PC-9 (cell line): ENCODE measurements around the gene SAP130. TPM values are rescaled to one million over a fixed set of nuclear protein-coding genes. Genes with fewer than 3 reads are reported as not detected.

ENCODE experiments used
- BruUV-seq: library from RNA; stranded (reverse); fragments of 400-500 nt; replicated peaks from 2 replicates; lab custom pipeline; 2021; lab: Mats Ljungman, UMichigan
- CTCF ChIA-PET: fragments of 300-600 bp; sonication (Branson Sonifier 250); formaldehyde crosslinking; loops from one replicate; lab custom pipeline; 2022; ENCODE audit warnings: antibody characterized with exemption; lab: Charles Lee
- POLR2A ChIA-PET: fragments of 300-600 bp; sonication (Branson Sonifier 250); formaldehyde crosslinking; loops from one replicate; lab custom pipeline; 2022; ENCODE audit warnings: antibody characterized with exemption; ENCODE audit not compliant: unreplicated experiment; lab: Charles Lee
- DNase-seq, 2 experiments: peaks; one replicate each; pipeline versions ENCODE4 v3.0.0 to v3.0.0-alpha.2; 2015 to 2022; ENCODE audit warnings: mixed read lengths in 1 of 2
- H2AFZ ChIP-seq: fragments of 200-600 bp; sonication (generic); 2 replicates; pipeline ENCODE4 v1.8.1; 2017; ENCODE audit warnings: antibody characterized with exemption
- H3F3A ChIP-seq: fragments of 200-600 bp; sonication (generic); 2 replicates; pipeline ENCODE4 v1.8.1; 2017; ENCODE audit warnings: antibody characterized with exemption, mild to moderate bottlenecking, low read depth; ENCODE audit not compliant: insufficient read depth
- H3K27ac ChIP-seq: fragments of 200-600 bp; sonication (generic); 2 replicates; pipeline ENCODE4 v1.6.1; 2016; ENCODE audit warnings: mixed run types
- H3K27me3 ChIP-seq: fragments of 200-600 bp; sonication (generic); 2 replicates; pipeline ENCODE4 v1.6.1; 2016; ENCODE audit warnings: low read depth, mixed run types; ENCODE audit not compliant: insufficient read depth
- H3K36me3 ChIP-seq: fragments of 200-600 bp; sonication (generic); 2 replicates; pipeline ENCODE4 v1.6.1; 2016; ENCODE audit warnings: low read depth, mixed run types
- H3K4me1 ChIP-seq: fragments of 200-600 bp; sonication (generic); replicated peaks from 2 replicates; pipeline ENCODE4 v1.6.1; 2016; ENCODE audit warnings: mixed run types; ENCODE audit not compliant: insufficient read depth
- H3K4me2 ChIP-seq: fragments of 200-600 bp; sonication (generic); 2 replicates; pipeline ENCODE4 v1.6.1; 2017; ENCODE audit warnings: mixed run types
- H3K4me3 ChIP-seq: fragments of 200-600 bp; sonication (generic); 2 replicates; pipeline ENCODE4 v1.6.1; 2016; ENCODE audit warnings: mixed run types
- H3K79me2 ChIP-seq: fragments of 200-600 bp; sonication (generic); 2 replicates; pipeline ENCODE4 v1.6.1; 2017; ENCODE audit warnings: low read depth, mixed run types
- H3K9me2 ChIP-seq: fragments of 200-600 bp; sonication (generic); 2 replicates; pipeline ENCODE4 v1.8.1; 2017; ENCODE audit warnings: mild to moderate bottlenecking; ENCODE audit not compliant: insufficient read depth
- H3K9me3 ChIP-seq: fragments of 200-600 bp; sonication (generic); 2 replicates; pipeline ENCODE4 v1.8.1; 2016; ENCODE audit warnings: low read depth; ENCODE audit not compliant: insufficient read depth
- H4K20me1 ChIP-seq: fragments of 200-600 bp; sonication (generic); 2 replicates; pipeline ENCODE4 v1.8.1; 2017; ENCODE audit not compliant: insufficient read depth
- CTCF ChIP-seq: fragments of 200-600 bp; sonication (generic); conservative IDR thresholded peaks from 2 replicates; pipeline ENCODE4 v1.6.1; 2017; ENCODE audit warnings: mixed run types, antibody characterized with exemption, mild to moderate bottlenecking, moderate library complexity
- EZH2 ChIP-seq: fragments of 200-600 bp; sonication (generic); IDR thresholded peaks from 2 replicates; pipeline ENCODE4 v1.8.0; 2017; ENCODE audit warnings: antibody characterized with exemption, low read depth
- intact Hi-C: fragments of 100-400 bp; cut with micrococcal nuclease; formaldehyde crosslinking; loops from one replicate; pipeline ENCODE4 v1.10.0; 2022; ENCODE audit not compliant: unreplicated experiment
- total RNA-seq: library from RNA; stranded (reverse); gene quantifications from 2 replicates; pipeline ENCODE4 v1.2.3, GENCODE V29; 2021

Gene SAP130
- total RNA-seq, 1 experiment from 2014 or later = 33.9 TPM

- no peak for TF ChIP-seq EZH2
- TF ChIP-seq CTCF = no peak
- no peak for DNase-seq
- intact Hi-C loops = no loop called here
- H3K4me1 ChIP-seq = no peaks in the 10 kb centered on the region
- no peaks in the 10 kb centered on the region for H4K20me1 ChIP-seq
- H3K4me3 ChIP-seq = no peak overlapping the region
- no peaks in the 10 kb centered on the region for H3K27me3 ChIP-seq
- no peaks in the 10 kb centered on the region for H3K9me3 ChIP-seq
- H3K36me3 ChIP-seq = peaks cover 30% of the 10 kb centered on the region
- no peak overlapping the region for H2AFZ ChIP-seq
- H3K4me2 ChIP-seq = no peak overlapping the region
- ChIA-PET POLR2A (no interaction called here), CTCF (no interaction called here)
- no peak overlapping the region for H3K27ac ChIP-seq
- H3F3A ChIP-seq = peaks cover 4% of the 10 kb centered on the region; the same call in 1 of the 2 replicates
- BruUV-seq = no TSS peak
- no peaks in the 10 kb centered on the region for H3K9me2 ChIP-seq
- no peaks in the 10 kb centered on the region for H3K79me2 ChIP-seq
Measured at GRCh38 chr2:127951026-127951425, 76.8 kb downstream of the SAP130 start.

DNA sequence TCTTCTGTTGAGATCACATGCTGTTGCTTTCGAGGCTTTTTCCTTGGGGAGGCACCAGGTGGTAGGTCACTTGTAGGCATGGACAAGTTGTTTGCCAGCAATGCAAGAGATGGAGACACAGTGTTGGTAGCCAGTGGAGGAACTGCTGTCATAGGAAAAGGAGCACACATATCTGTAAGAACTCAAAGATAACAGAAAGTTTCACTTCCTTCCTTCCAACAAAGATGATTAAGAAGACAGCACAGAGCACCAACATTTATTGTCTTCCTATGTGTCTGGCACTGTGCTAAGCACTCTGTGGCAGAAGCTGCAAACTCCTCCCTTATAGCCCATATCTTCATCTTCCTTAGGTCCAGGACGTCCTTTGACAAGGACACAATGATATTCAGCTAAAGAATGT, 77.6 kb downstream of the SAP130 start:
- ChIA-PET CTCF (no interaction called here), POLR2A (no interaction called here)
- intact Hi-C loops = no loop called here
- no peaks in the 10 kb centered on the region for H3K9me2 ChIP-seq
- no peaks in the 10 kb centered on the region for H4K20me1 ChIP-seq
- no peak overlapping the region for H3K27ac ChIP-seq
- H3K36me3 ChIP-seq = peaks cover 27% of the 10 kb centered on the region
- no peak overlapping the region for H3K4me3 ChIP-seq
- TF ChIP-seq CTCF (no peak), EZH2 (no peak)
- no peaks in the 10 kb centered on the region for H3K27me3 ChIP-seq
- DNase-seq = no peak
- H3K79me2 ChIP-seq = no peaks in the 10 kb centered on the region
- no peak overlapping the region for H3K4me2 ChIP-seq
- no peaks in the 10 kb centered on the region for H3K4me1 ChIP-seq
- H2AFZ ChIP-seq = no peak overlapping the region
- H3F3A ChIP-seq = peaks cover 4% of the 10 kb centered on the region; the same call in 1 of the 2 replicates
- H3K9me3 ChIP-seq = no peaks in the 10 kb centered on the region
- no TSS peak for BruUV-seq

- H3K4me3 ChIP-seq = no peak overlapping the region
- ChIA-PET POLR2A (no interaction called here), CTCF (no interaction called here)
- H3K4me2 ChIP-seq = no peak overlapping the region
- H3K9me3 ChIP-seq = no peaks in the 10 kb centered on the region
- no peaks in the 10 kb centered on the region for H3K9me2 ChIP-seq
- peaks cover 4% of the 10 kb centered on the region; the same call in 1 of the 2 replicates for H3F3A ChIP-seq
- BruUV-seq = no TSS peak
- peaks cover 28% of the 10 kb centered on the region for H3K36me3 ChIP-seq
- intact Hi-C loops = no loop called here
- H4K20me1 ChIP-seq = no peaks in the 10 kb centered on the region
- no peak for DNase-seq
- no peaks in the 10 kb centered on the region for H3K4me1 ChIP-seq
- no peaks in the 10 kb centered on the region for H3K27me3 ChIP-seq
- no peak overlapping the region for H3K27ac ChIP-seq
- H3K79me2 ChIP-seq = no peaks in the 10 kb centered on the region
- H2AFZ ChIP-seq = no peak overlapping the region
- no peak for TF ChIP-seq CTCF
- TF ChIP-seq EZH2 = no peak
Measured at GRCh38 chr2:127945281-127945680, 82.6 kb downstream of the SAP130 start.
